Measurements from ENCODE around the gene SLC30A3. TPM values are rescaled to one million over a fixed set of nuclear protein-coding genes. Genes with fewer than 3 reads are reported as not detected.

Gene SLC30A3
- total RNA-seq, 1 donor from 2014 or later: 0.52 TPM

Other genes starting within 250 kb of the SLC30A3 start
- 23.5 TPM for gene TMEM214, start 230.1 kb downstream of the SLC30A3 start, total RNA-seq
- 6.8 TPM for gene AGBL5, start 211.4 kb downstream of the SLC30A3 start, total RNA-seq
- 352 TPM for gene OST4, start 191.4 kb downstream of the SLC30A3 start, total RNA-seq
- 61.6 TPM for gene EMILIN1, start 184.4 kb downstream of the SLC30A3 start, total RNA-seq
- gene KHK, start 176.3 kb downstream of the SLC30A3 start, total RNA-seq: 2.1 TPM
- 2.1 TPM for gene CGREF1, start 143.9 kb downstream of the SLC30A3 start, total RNA-seq
- not detected for gene ABHD1, start 139.2 kb downstream of the SLC30A3 start, total RNA-seq
- gene PREB, start 128.4 kb downstream of the SLC30A3 start, total RNA-seq: 14.1 TPM
- not detected for gene PRR30, start 123.6 kb downstream of the SLC30A3 start, total RNA-seq
- gene TCF23, start 114.0 kb downstream of the SLC30A3 start, total RNA-seq: 0.52 TPM
- gene ATRAID, start 51.0 kb downstream of the SLC30A3 start, total RNA-seq: 172 TPM
- gene SLC5A6, start 50.8 kb downstream of the SLC30A3 start, total RNA-seq: 7.8 TPM
- 28.2 TPM for gene CAD, start 45.7 kb downstream of the SLC30A3 start, total RNA-seq
- gene DNAJC5G, start 12.4 kb upstream of the SLC30A3 start, total RNA-seq: under 0.01 TPM
- gene TRIM54, start 19.4 kb upstream of the SLC30A3 start, total RNA-seq: 60.0 TPM
- 1.0 TPM for gene UCN, start 45.4 kb upstream of the SLC30A3 start, total RNA-seq
- gene MPV17, start 60.0 kb upstream of the SLC30A3 start, total RNA-seq: 23.0 TPM
- gene GTF3C2, start 93.7 kb upstream of the SLC30A3 start, total RNA-seq: 24.0 TPM
- 18.3 TPM for gene EIF2B4, start 107.3 kb upstream of the SLC30A3 start, total RNA-seq
- 81.9 TPM for gene SNX17, start 107.6 kb upstream of the SLC30A3 start, total RNA-seq
- gene ZNF513, start 117.7 kb upstream of the SLC30A3 start, total RNA-seq: 7.3 TPM
- gene PPM1G, start 146.5 kb upstream of the SLC30A3 start, total RNA-seq: 42.8 TPM
- gene NRBP1, start 165.6 kb upstream of the SLC30A3 start, total RNA-seq: 81.4 TPM
- gene KRTCAP3, start 179.3 kb upstream of the SLC30A3 start, total RNA-seq: not detected
- 21.4 TPM for gene IFT172, start 226.7 kb upstream of the SLC30A3 start, total RNA-seq
- gene FNDC4, start 232.2 kb upstream of the SLC30A3 start, total RNA-seq: 5.2 TPM
- not detected for gene GCKR, start 233.8 kb upstream of the SLC30A3 start, total RNA-seq